A549 (cell line): ENCODE measurements around the gene ARHGAP32. TPM values are rescaled to one million over a fixed set of nuclear protein-coding genes. Genes with fewer than 3 reads are reported as not detected.

Experiments
- ATAC-seq, 2 experiments: fragments of 200-7000 bp in 1 of 2; fragments of >200 bp in 1 of 2; cut with Nextera tagmentation in 1 of 2; cut with Tn5 transposase in 1 of 2; 3 replicates each; pipeline versions ENCODE4 v1.8.0 to v1.9.1; 2018 to 2020; ENCODE audit warnings: mild to moderate bottlenecking in 1 of 2, moderate library complexity in 1 of 2
- CTCF ChIA-PET: fragments of 300-600 bp; sonication (Branson Sonifier 250); formaldehyde crosslinking; extraction: SDS; loops from one replicate; lab custom pipeline; 2021; ENCODE audit warnings: antibody characterized with exemption, inconsistent platforms; lab: Yijun Ruan, JAX
- POLR2A ChIA-PET: fragments of 350-600 bp; formaldehyde crosslinking; extraction: SDS; loops from one replicate; lab custom pipeline; 2021; ENCODE audit warnings: antibody characterized with exemption, inconsistent platforms; lab: Yijun Ruan, JAX
- DNase-seq, 2 experiments: peaks; one replicate each; pipeline versions ENCODE4 v3.0.0 to v3.0.0-alpha.2; 2011 to 2016; ENCODE audit warnings: low read depth in 1 of 2, low spot score in 1 of 2
- FAIRE-seq: peaks from 2 replicates; lab custom pipeline; 2011; peaks lifted over from hg19 to GRCh38; lab: Jason Lieb, UNC
- H3K27ac ChIP-seq, 2 experiments: fragments of >200 bp; sonication (Bioruptor Twin); formaldehyde crosslinking; 3 replicates each; pipeline ENCODE4 v1.5.1; 2016 to 2017
- H3K4me1 ChIP-seq: fragments of >200 bp; sonication (Bioruptor Twin); formaldehyde crosslinking; 3 replicates; pipeline ENCODE4 v1.6.1; 2016
- H3K4me2 ChIP-seq: fragments of >200 bp; sonication (Bioruptor Twin); formaldehyde crosslinking; 3 replicates; pipeline ENCODE4 v1.6.1; 2016
- H3K4me3 ChIP-seq: fragments of >200 bp; sonication (Bioruptor Twin); formaldehyde crosslinking; 3 replicates; pipeline ENCODE4 v1.5.1; 2016
- H3K9me3 ChIP-seq: fragments of >200 bp; sonication (Bioruptor Twin); formaldehyde crosslinking; 3 replicates; pipeline ENCODE4 v1.6.1; 2016
- BCL3 ChIP-seq: fragments of >200 bp; sonication (Bioruptor Twin); formaldehyde crosslinking; IDR thresholded peaks from 3 replicates; pipeline ENCODE4 v1.6.1; 2016
- BHLHE40 ChIP-seq: IDR thresholded peaks from 2 replicates; pipeline ENCODE4 v1.6.1; 2012; ENCODE audit warnings: low read depth, low read length, inconsistent platforms
- CBX2 ChIP-seq: fragments of 200-600 bp; sonication (generic); IDR thresholded peaks from 2 replicates; pipeline ENCODE4 v1.6.1; 2016; ENCODE audit warnings: low read depth, mild to moderate bottlenecking, borderline replicate concordance
- CBX8 ChIP-seq: fragments of 200-600 bp; sonication (generic); IDR thresholded peaks from 2 replicates; pipeline ENCODE4 v1.6.1; 2016
- EHF ChIP-seq: fragments of 250-450 bp; sonication (Bioruptor Pico); IDR thresholded peaks from 2 replicates; pipeline ENCODE4 v1.5.0; 2020; ENCODE audit warnings: mild to moderate bottlenecking
- EP300 ChIP-seq, 2 experiments: fragments of >200 bp; sonication (Bioruptor Twin); formaldehyde crosslinking; IDR thresholded peaks; 2 replicates in 1 of 2; 3 replicates in 1 of 2; pipeline ENCODE4 v1.6.1; 2016 to 2017
- FOSB ChIP-seq: fragments of 250-450 bp; sonication (Bioruptor Pico); IDR thresholded peaks from 2 replicates; pipeline ENCODE4 v1.5.0; 2020; ENCODE audit warnings: mild to moderate bottlenecking, moderate library complexity
- HDAC2 ChIP-seq: fragments of 200-600 bp; sonication (generic); IDR thresholded peaks from 2 replicates; pipeline ENCODE4 v1.6.1; 2016
- HEYL ChIP-seq: fragments of 250-450 bp; sonication (Bioruptor Pico); IDR thresholded peaks from 2 replicates; pipeline ENCODE4 v1.8.0; 2021; ENCODE audit warnings: mild to moderate bottlenecking, moderate library complexity
- HOXA7 ChIP-seq: fragments of 250-450 bp; sonication (Bioruptor Pico); IDR thresholded peaks from 2 replicates; pipeline ENCODE4 v1.5.0; 2020; ENCODE audit warnings: mild to moderate bottlenecking, moderate library complexity
- HOXB13 ChIP-seq: fragments of 250-450 bp; sonication (Bioruptor Pico); IDR thresholded peaks from 2 replicates; pipeline ENCODE4 v1.5.0; 2020; ENCODE audit warnings: low read depth, mild to moderate bottlenecking, moderate library complexity
- HOXB5 ChIP-seq: fragments of 250-450 bp; sonication (Bioruptor Pico); IDR thresholded peaks from 2 replicates; pipeline ENCODE4 v1.5.0; 2020; ENCODE audit warnings: mild to moderate bottlenecking, moderate library complexity
- JUNB ChIP-seq: fragments of >200 bp; sonication (Bioruptor Twin); formaldehyde crosslinking; IDR thresholded peaks from 2 replicates; pipeline ENCODE4 v1.6.1; 2016
- MAFK ChIP-seq: fragments of 450-650 bp; IDR thresholded peaks from 2 replicates; pipeline ENCODE4 v1.6.1; 2014; ENCODE audit not compliant: partially characterized antibody
- NPAS2 ChIP-seq: fragments of 250-450 bp; sonication (Bioruptor Pico); IDR thresholded peaks from 2 replicates; pipeline ENCODE4 v1.8.0; 2022; ENCODE audit warnings: mild to moderate bottlenecking, moderate library complexity, borderline replicate concordance
- PBX3 ChIP-seq: IDR thresholded peaks from 2 replicates; pipeline ENCODE4 v1.6.1; 2012
- RCOR1 ChIP-seq: fragments of 150-350 bp; IDR thresholded peaks from 2 replicates; pipeline ENCODE4 v1.6.1; 2014; ENCODE audit warnings: antibody characterized with exemption, low read length, low read depth
- REST ChIP-seq: fragments of 200-600 bp; sonication (generic); IDR thresholded peaks from 2 replicates; pipeline ENCODE4 v1.6.1; 2016; ENCODE audit warnings: antibody characterized with exemption, mild to moderate bottlenecking, moderate library complexity
- RNF2 ChIP-seq: fragments of 200-600 bp; sonication (generic); IDR thresholded peaks from 2 replicates; pipeline ENCODE4 v1.6.1; 2016; ENCODE audit warnings: low read depth, mild to moderate bottlenecking, antibody characterized with exemption, moderate library complexity, borderline replicate concordance
- SREBF2 ChIP-seq: fragments of 450-650 bp; IDR thresholded peaks from 2 replicates; pipeline ENCODE4 v1.6.1; 2014; ENCODE audit warnings: mild to moderate bottlenecking, moderate library complexity
- TFCP2L1 ChIP-seq: fragments of 250-450 bp; sonication (Bioruptor Pico); IDR thresholded peaks from 2 replicates; pipeline ENCODE4 v1.5.0; 2021; ENCODE audit warnings: mild to moderate bottlenecking
- USF2 ChIP-seq: fragments of 450-650 bp; IDR thresholded peaks from 2 replicates; pipeline ENCODE4 v1.6.1; 2014; ENCODE audit warnings: antibody characterized with exemption
- ZC3H11A ChIP-seq: fragments of 450-650 bp; IDR thresholded peaks from 2 replicates; pipeline ENCODE4 v1.6.1; 2014; ENCODE audit warnings: antibody characterized with exemption, mild to moderate bottlenecking
- ZFP36 ChIP-seq: fragments of 450-650 bp; IDR thresholded peaks from 2 replicates; pipeline ENCODE4 v1.6.1; 2014; ENCODE audit warnings: borderline replicate concordance; ENCODE audit not compliant: partially characterized antibody
- ZNF302 ChIP-seq: fragments of 250-450 bp; sonication (Bioruptor Pico); IDR thresholded peaks from 2 replicates; pipeline ENCODE4 v1.9.0; 2021; ENCODE audit warnings: inconsistent platforms, mild to moderate bottlenecking, moderate library complexity
- WGBS: methylation state at CpG from one replicate; pipeline ENCODE4 v1.1.6; 2017; ENCODE audit errors: missing lambda C conversion rate; 5-methylcytosine and 5-hydroxymethylcytosine counted together
- polyA plus RNA-seq, 4 experiments: library from polyadenylated mRNA; depleted of rRNA in 3 of 4; stranded (reverse); fragments of >200 nt; fragmentation: RNase III in 1 of 4; extraction: RNeasy Plus Mini Kit Qiagen cat#74134 plus additional on column Dnase treatment in 1 of 4; gene quantifications; 2 replicates in 3 of 4; 3 replicates in 1 of 4; pipeline ENCODE4 v1.2.3, GENCODE V29; 2011 to 2017

ARHGAP32 gene
- polyA plus RNA-seq, 2 of the 4 experiments (the other 2 are of a cell fraction), result 4.4 to 9.0 TPM

GRCh38 chr11:129077191-129077590 is 114.9 kb downstream of the ARHGAP32 start:
- no peaks in the 10 kb centered on the region for H3K4me1 ChIP-seq
- ATAC-seq, result no peak
- no peak overlapping the region for H3K4me2 ChIP-seq
- no peak for FAIRE-seq
- 83% methylated on average over 4 of the region's 5 CpGs for WGBS
- H3K9me3 ChIP-seq, result no peaks in the 10 kb centered on the region
- TF ChIP-seq TFCP2L1 (CRISPR knock-in tag), result no peak
- no peak for TF ChIP-seq BCL3
- TF ChIP-seq FOSB (CRISPR knock-in tag), result no peak
- TF ChIP-seq MAFK, result no peak
- CTCF ChIA-PET, result interaction anchor here (0.8 to 1.0 kb wide), 2 partner anchors 19 to 674 kb away, joined by 3 to 4 read pairs; no protein-coding TSS in a partner anchor
- no peak overlapping the region for H3K4me3 ChIP-seq
- no peak overlapping the region for H3K27ac ChIP-seq
- DNase-seq, result no peak
- POLR2A ChIA-PET, result no interaction called here

- WGBS, result 86% methylated on average over 7 of the region's 7 CpGs
- Histone ChIP-seq H3K4me1 (no peaks in the 10 kb centered on the region), H3K9me3 (no peaks in the 10 kb centered on the region), H3K4me3 (no peak overlapping the region), H3K27ac (no peak overlapping the region), H3K4me2 (no peak overlapping the region)
- no peak for DNase-seq
- FAIRE-seq, result no peak
- TF ChIP-seq CBX2 (no peak), RCOR1 (no peak), ZNF302 (CRISPR knock-in tag) (no peak), HOXA7 (CRISPR knock-in tag) (no peak), HDAC2 (no peak), HOXB5 (CRISPR knock-in tag) (no peak), ZC3H11A (no peak), EP300 (IDR thresholded peaks at IDR 0.05) (no peak), RNF2 (no peak), ZFP36 (no peak), SREBF2 (no peak)
- CTCF ChIA-PET, result no interaction called here
- POLR2A ChIA-PET, result no interaction called here
- ATAC-seq, result no peak
Observed at GRCh38 chr11:129075757-129076156, 116.4 kb downstream of the ARHGAP32 start.

- no peaks in the 10 kb centered on the region for H3K9me3 ChIP-seq
- 63% methylated on average over 2 of the region's 2 CpGs for WGBS
- FAIRE-seq, result no peak
- no peak for TF ChIP-seq CBX8
- TF ChIP-seq REST, result no peak
- no peak for TF ChIP-seq HEYL
- no peak for TF ChIP-seq USF2
- TF ChIP-seq BHLHE40, result no peak
- no peak for TF ChIP-seq HOXB13 (CRISPR knock-in tag)
- TF ChIP-seq EHF (CRISPR knock-in tag), result no peak
- TF ChIP-seq PBX3, result no peak
- TF ChIP-seq JUNB, result no peak
- no peak for TF ChIP-seq NPAS2 (CRISPR knock-in tag)
- no peak overlapping the region for H3K27ac ChIP-seq
- ATAC-seq, result no peak
- CTCF ChIA-PET, result interaction anchor here (1.6 kb wide), 1 partner anchor 182 kb away, joined by 3 read pairs; no protein-coding TSS in a partner anchor
- peaks cover 5% of the 10 kb centered on the region; the same call in 2 of the 3 replicates for H3K4me1 ChIP-seq
- POLR2A ChIA-PET, result no interaction called here
- no peak for DNase-seq
- H3K4me3 ChIP-seq, result no peak overlapping the region
- H3K4me2 ChIP-seq, result no peak overlapping the region
Observed at GRCh38 chr11:129067454-129067853, 124.7 kb downstream of the ARHGAP32 start.
